ENCODE data around the gene CASP9. TPM values are rescaled to one million over a fixed set of nuclear protein-coding genes. Genes with fewer than 3 reads are reported as not detected.

The CASP9 gene
- 12.6 and 13.8 TPM in 2 replicates for total RNA-seq
- long read RNA-seq, transcript CASP9-201 (9 exons, 2,019 nt): major isoform, 24 of 38 reads
- long read RNA-seq, partial matches to known transcripts: 0 of 38 reads
- long read RNA-seq, other reads (novel, unspliced or antisense): 14 of 38 reads

GRCh38 chr1:15524021-15524282 is at the start of gene CASP9:
Gene CASP9 (minus strand): TSS chr1:15524215. CDS start chr1:15524200, 15 bp downstream.
- Mint-ChIP-seq H3K9me3 (ENCODE audit: unreplicated experiment) (no peaks in the 10 kb centered on the region), H3K36me3 (ENCODE audit: unreplicated experiment) (no peaks in the 10 kb centered on the region), H3K27me3 (ENCODE audit: unreplicated experiment) (no peaks in the 10 kb centered on the region), H3K4me3 (ENCODE audit: unreplicated experiment) (peak within 1 kb of the TSS; percentile 94), H3K4me1 (ENCODE audit: unreplicated experiment) (peaks cover 36% of the 10 kb centered on the region), H3K27ac (ENCODE audit: unreplicated experiment) (peak within 1 kb of the TSS; percentile 100)
- no peak for DNase-seq (ENCODE audit: extremely low spot score, unreplicated experiment)
- TF ChIP-seq CTCF (IDR thresholded peaks at IDR 0.05): no peak

GRCh38 chr1:15573477-15573876 is 49.5 kb upstream of the CASP9 start:
- H3K9me3 Mint-ChIP-seq (ENCODE audit: unreplicated experiment): no peaks in the 10 kb centered on the region
- H3K27ac Mint-ChIP-seq (ENCODE audit: unreplicated experiment): no peak overlapping the region
- no peak for DNase-seq (ENCODE audit: extremely low spot score, unreplicated experiment)
- TF ChIP-seq CTCF (IDR thresholded peaks at IDR 0.05): no peak
- H3K4me3 Mint-ChIP-seq (ENCODE audit: unreplicated experiment): no peak overlapping the region
- H3K36me3 Mint-ChIP-seq (ENCODE audit: unreplicated experiment): peaks cover 25% of the 10 kb centered on the region
- peaks cover 6% of the 10 kb centered on the region for H3K4me1 Mint-ChIP-seq (ENCODE audit: unreplicated experiment)
- no peaks in the 10 kb centered on the region for H3K27me3 Mint-ChIP-seq (ENCODE audit: unreplicated experiment)

GRCh38 chr1:15571266-15571665 is 47.3 kb upstream of the CASP9 start:
- H3K36me3 Mint-ChIP-seq (ENCODE audit: unreplicated experiment): peaks cover 38% of the 10 kb centered on the region
- DNase-seq (ENCODE audit: extremely low spot score, unreplicated experiment): no peak
- peaks cover 6% of the 10 kb centered on the region for H3K4me1 Mint-ChIP-seq (ENCODE audit: unreplicated experiment)
- no peak for TF ChIP-seq CTCF (IDR thresholded peaks at IDR 0.05)
- no peaks in the 10 kb centered on the region for H3K27me3 Mint-ChIP-seq (ENCODE audit: unreplicated experiment)
- H3K4me3 Mint-ChIP-seq (ENCODE audit: unreplicated experiment): no peak overlapping the region
- H3K27ac Mint-ChIP-seq (ENCODE audit: unreplicated experiment): no peak overlapping the region
- H3K9me3 Mint-ChIP-seq (ENCODE audit: unreplicated experiment): no peaks in the 10 kb centered on the region

GRCh38 chr1:15570861-15571260 is 46.8 kb upstream of the CASP9 start:
- H3K4me1 Mint-ChIP-seq (ENCODE audit: unreplicated experiment): peaks cover 6% of the 10 kb centered on the region
- H3K9me3 Mint-ChIP-seq (ENCODE audit: unreplicated experiment): no peaks in the 10 kb centered on the region
- H3K36me3 Mint-ChIP-seq (ENCODE audit: unreplicated experiment): peaks cover 40% of the 10 kb centered on the region
- no peak overlapping the region for H3K27ac Mint-ChIP-seq (ENCODE audit: unreplicated experiment)
- no peaks in the 10 kb centered on the region for H3K27me3 Mint-ChIP-seq (ENCODE audit: unreplicated experiment)
- H3K4me3 Mint-ChIP-seq (ENCODE audit: unreplicated experiment): no peak overlapping the region
- no peak for TF ChIP-seq CTCF (IDR thresholded peaks at IDR 0.05)
- DNase-seq (ENCODE audit: extremely low spot score, unreplicated experiment): no peak

- Mint-ChIP-seq H3K27me3 (ENCODE audit: unreplicated experiment) (no peaks in the 10 kb centered on the region), H3K4me1 (ENCODE audit: unreplicated experiment) (peaks cover 6% of the 10 kb centered on the region), H3K27ac (ENCODE audit: unreplicated experiment) (no peak overlapping the region), H3K9me3 (ENCODE audit: unreplicated experiment) (no peaks in the 10 kb centered on the region), H3K4me3 (ENCODE audit: unreplicated experiment) (no peak overlapping the region), H3K36me3 (ENCODE audit: unreplicated experiment) (peaks cover 54% of the 10 kb centered on the region)
- TF ChIP-seq CTCF (IDR thresholded peaks at IDR 0.05): no peak
- no peak for DNase-seq (ENCODE audit: extremely low spot score, unreplicated experiment)
These were observed 44.5 kb upstream of the CASP9 start for GRCh38 chr1:15568387-15569073.

Measured in osteocyte (in vitro differentiated cells).